Kidney epithelial cell (primary cell): Measurements from ENCODE around the gene GET3. TPM values are rescaled to one million over a fixed set of nuclear protein-coding genes. Genes with fewer than 3 reads are reported as not detected.
"Not testable (repeated sequence)": the region's sequence is repeated elsewhere in the genome, so short reads cannot be mapped to it uniquely, and the experiment has no call there.

Experiments
- DNase-seq: peaks from one replicate; pipeline ENCODE4 v3.0.0-alpha.2; 2010; ENCODE audit warnings: low read depth
- H3K27me3 ChIP-seq: 2 replicates; pipeline ENCODE4 v1.6.0; 2011; ENCODE audit warnings: low read length; ENCODE audit not compliant: control insufficient read depth, insufficient read depth
- H3K36me3 ChIP-seq: 2 replicates; pipeline ENCODE4 v1.5.1; 2011; ENCODE audit warnings: low read length; ENCODE audit not compliant: control insufficient read depth, insufficient read depth
- H3K4me3 ChIP-seq: 2 replicates; pipeline ENCODE4 v1.5.1; 2011; ENCODE audit warnings: low read depth, mild to moderate bottlenecking, control low read depth, low read length
- CTCF ChIP-seq: IDR thresholded peaks from 2 replicates; pipeline ENCODE4 v1.5.1; 2011; ENCODE audit warnings: mild to moderate bottlenecking, moderate library complexity, low read length, control low read depth, inconsistent platforms; ENCODE audit not compliant: insufficient read depth, poor library complexity, severe bottlenecking
- total RNA-seq: library from RNA; depleted of rRNA; stranded (reverse); fragments of >200 nt; gene quantifications from 2 replicates; pipeline ENCODE4 v1.2.3, GENCODE V29; 2015

Gene GET3
- total RNA-seq, 1 donor from 2014 or later, result 146 TPM

- Histone ChIP-seq H3K36me3 (peaks cover 11% of the 10 kb centered on the region), H3K4me3 (no peak overlapping the region), H3K27me3 (no peaks in the 10 kb centered on the region)
- DNase-seq, result no peak
- TF ChIP-seq CTCF, result no peak
These were observed 26.1 kb upstream of the GET3 start for GRCh38 chr19:12711187-12711586.

GRCh38 chr19:12712077-12712476 lies 25.2 kb upstream of the GET3 start:
- H3K36me3 ChIP-seq, DNase-seq, H3K4me3 ChIP-seq, H3K27me3 ChIP-seq: not testable (repeated sequence)

- not testable (repeated sequence) for H3K27me3 ChIP-seq, DNase-seq, H3K4me3 ChIP-seq, H3K36me3 ChIP-seq
These were observed 24.0 kb upstream of the GET3 start for GRCh38 chr19:12713304-12713703.

GRCh38 chr19:12715102-12715501 lies 22.2 kb upstream of the GET3 start:
- DNase-seq, result no peak
- no peak for TF ChIP-seq CTCF
- peaks cover 13% of the 10 kb centered on the region for H3K36me3 ChIP-seq
- no peaks in the 10 kb centered on the region for H3K27me3 ChIP-seq
- no peak overlapping the region for H3K4me3 ChIP-seq

GRCh38 chr19:12715929-12716328 lies 21.4 kb upstream of the GET3 start:
- DNase-seq, result no peak
- Histone ChIP-seq H3K36me3 (peaks cover 9% of the 10 kb centered on the region), H3K27me3 (no peaks in the 10 kb centered on the region), H3K4me3 (no peak overlapping the region)
- no peak for TF ChIP-seq CTCF

- Histone ChIP-seq H3K27me3 (no peaks in the 10 kb centered on the region), H3K36me3 (peaks cover 6% of the 10 kb centered on the region)
- no peak for TF ChIP-seq CTCF
These were observed 17.0 kb upstream of the GET3 start for GRCh38 chr19:12720296-12720695.

GRCh38 chr19:12720851-12721655 lies 16.2 kb upstream of the GET3 start:
- H3K27me3 ChIP-seq, result no peaks in the 10 kb centered on the region
- no peak for DNase-seq
- peak overlapping the region; percentile 89 for H3K4me3 ChIP-seq
- H3K36me3 ChIP-seq, result peaks cover 4% of the 10 kb centered on the region
- TF ChIP-seq CTCF, result no peak

More at GRCh38 chr19:12720296-12720695, 17.0 kb upstream of the GET3 start:
- H3K4me3 ChIP-seq, result peak overlapping the region; percentile 89
- no peak for DNase-seq
